Glutamatergic neuron (in vitro differentiated cells): ENCODE results near the gene TLX1. TPM values are rescaled to one million over a fixed set of nuclear protein-coding genes. Genes with fewer than 3 reads are reported as not detected.

Source experiments
- DNase-seq: peaks from one replicate; pipeline ENCODE4 v3.0.0; 2022
- H3K27ac Mint-ChIP-seq: one replicate; pipeline ENCODE4 v1.8.0; 2020; ENCODE audit warnings: mild to moderate bottlenecking, mixed read lengths, inconsistent platforms; ENCODE audit not compliant: unreplicated experiment
- H3K27me3 Mint-ChIP-seq: one replicate; pipeline ENCODE4 v1.8.0; 2020; ENCODE audit warnings: mild to moderate bottlenecking, moderate library complexity, mixed read lengths, inconsistent platforms; ENCODE audit not compliant: unreplicated experiment
- H3K36me3 Mint-ChIP-seq: one replicate; pipeline ENCODE4 v1.8.0; 2020; ENCODE audit warnings: mild to moderate bottlenecking, mixed read lengths, inconsistent platforms; ENCODE audit not compliant: unreplicated experiment
- H3K4me1 Mint-ChIP-seq: one replicate; pipeline ENCODE4 v1.8.0; 2020; ENCODE audit warnings: mild to moderate bottlenecking, low read depth, mixed read lengths, inconsistent platforms; ENCODE audit not compliant: unreplicated experiment
- H3K4me3 Mint-ChIP-seq: one replicate; pipeline ENCODE4 v1.8.0; 2020; ENCODE audit warnings: mild to moderate bottlenecking, mixed read lengths, inconsistent platforms; ENCODE audit not compliant: unreplicated experiment
- H3K9me3 Mint-ChIP-seq: one replicate; pipeline ENCODE4 v1.8.0; 2020; ENCODE audit warnings: mild to moderate bottlenecking, moderate library complexity, mixed read lengths, inconsistent platforms; ENCODE audit not compliant: unreplicated experiment
- total RNA-seq: library from RNA; stranded (reverse); fragmentation: NEBNext Ultra II Directional; extraction: Animal tissue kit (Norgen Biotek cat#: 25700); gene quantifications from one replicate; pipeline ENCODE4 v1.2.1, GENCODE V29; 2021; ENCODE audit not compliant: unreplicated experiment
- TF ChIP-seq, protein P1 (sequence below): fragments of 200-600 bp; sonication (generic); IDR thresholded peaks from one replicate; pipeline ENCODE4 v1.5.0; 2021; ENCODE audit not compliant: partially characterized antibody, unreplicated experiment

TLX1 gene
- total RNA-seq, 1 donor from 2014 or later: 14.3 TPM

DNA sequence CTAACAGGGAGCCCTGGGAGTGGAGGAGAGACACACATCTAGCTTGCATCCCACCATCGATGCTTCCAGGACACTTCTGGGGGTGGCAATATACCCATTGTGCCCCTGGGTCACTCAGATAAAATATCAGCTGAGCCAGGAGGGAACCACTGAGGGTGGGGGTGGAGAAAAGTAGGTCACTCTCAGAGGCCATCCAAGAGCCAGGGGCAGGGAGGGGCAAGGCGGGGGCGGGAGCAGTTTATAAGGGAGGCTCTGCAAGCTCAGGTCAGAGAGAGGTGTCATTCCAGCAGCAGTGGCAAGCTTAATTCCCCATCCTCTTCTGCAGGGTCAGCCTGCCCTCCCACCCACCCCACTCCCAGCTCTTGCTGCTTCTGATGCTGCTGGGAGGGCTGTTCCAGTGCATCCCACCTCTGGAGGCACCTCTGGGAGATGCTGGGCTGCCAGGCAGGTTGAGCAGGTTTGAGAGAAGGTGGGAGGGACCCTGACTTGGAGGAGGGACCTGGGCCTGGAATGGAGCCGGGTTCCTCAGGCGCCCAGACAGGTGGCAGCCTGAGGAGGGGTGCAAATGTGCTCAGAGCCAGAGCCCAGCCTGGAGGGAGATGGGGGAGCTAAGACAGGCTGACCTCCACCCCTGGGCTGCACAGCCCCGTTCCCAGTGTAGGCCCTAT lies 20.1 kb upstream of the TLX1 start:
- H3K4me1 Mint-ChIP-seq: peaks cover 17% of the 10 kb centered on the region
- DNase-seq: no peak
- H3K36me3 Mint-ChIP-seq: no peaks in the 10 kb centered on the region
- H3K27me3 Mint-ChIP-seq: peaks cover 10% of the 10 kb centered on the region
- peaks cover 4% of the 10 kb centered on the region for H3K9me3 Mint-ChIP-seq
- no peak overlapping the region for H3K4me3 Mint-ChIP-seq
- no peak overlapping the region for H3K27ac Mint-ChIP-seq
- TF ChIP-seq, protein P1, sequence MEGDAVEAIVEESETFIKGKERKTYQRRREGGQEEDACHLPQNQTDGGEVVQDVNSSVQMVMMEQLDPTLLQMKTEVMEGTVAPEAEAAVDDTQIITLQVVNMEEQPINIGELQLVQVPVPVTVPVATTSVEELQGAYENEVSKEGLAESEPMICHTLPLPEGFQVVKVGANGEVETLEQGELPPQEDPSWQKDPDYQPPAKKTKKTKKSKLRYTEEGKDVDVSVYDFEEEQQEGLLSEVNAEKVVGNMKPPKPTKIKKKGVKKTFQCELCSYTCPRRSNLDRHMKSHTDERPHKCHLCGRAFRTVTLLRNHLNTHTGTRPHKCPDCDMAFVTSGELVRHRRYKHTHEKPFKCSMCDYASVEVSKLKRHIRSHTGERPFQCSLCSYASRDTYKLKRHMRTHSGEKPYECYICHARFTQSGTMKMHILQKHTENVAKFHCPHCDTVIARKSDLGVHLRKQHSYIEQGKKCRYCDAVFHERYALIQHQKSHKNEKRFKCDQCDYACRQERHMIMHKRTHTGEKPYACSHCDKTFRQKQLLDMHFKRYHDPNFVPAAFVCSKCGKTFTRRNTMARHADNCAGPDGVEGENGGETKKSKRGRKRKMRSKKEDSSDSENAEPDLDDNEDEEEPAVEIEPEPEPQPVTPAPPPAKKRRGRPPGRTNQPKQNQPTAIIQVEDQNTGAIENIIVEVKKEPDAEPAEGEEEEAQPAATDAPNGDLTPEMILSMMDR: no peak

- H3K27me3 Mint-ChIP-seq: peaks cover 9% of the 10 kb centered on the region
- H3K4me3 Mint-ChIP-seq: no peak overlapping the region
- H3K27ac Mint-ChIP-seq: no peak overlapping the region
- H3K9me3 Mint-ChIP-seq: peaks cover 4% of the 10 kb centered on the region
- TF ChIP-seq, protein P1: no peak
- no peak for DNase-seq
- no peaks in the 10 kb centered on the region for H3K36me3 Mint-ChIP-seq
- peaks cover 15% of the 10 kb centered on the region for H3K4me1 Mint-ChIP-seq
Measured at GRCh38 chr10:101111547-101111946, 19.6 kb upstream of the TLX1 start.

DNA sequence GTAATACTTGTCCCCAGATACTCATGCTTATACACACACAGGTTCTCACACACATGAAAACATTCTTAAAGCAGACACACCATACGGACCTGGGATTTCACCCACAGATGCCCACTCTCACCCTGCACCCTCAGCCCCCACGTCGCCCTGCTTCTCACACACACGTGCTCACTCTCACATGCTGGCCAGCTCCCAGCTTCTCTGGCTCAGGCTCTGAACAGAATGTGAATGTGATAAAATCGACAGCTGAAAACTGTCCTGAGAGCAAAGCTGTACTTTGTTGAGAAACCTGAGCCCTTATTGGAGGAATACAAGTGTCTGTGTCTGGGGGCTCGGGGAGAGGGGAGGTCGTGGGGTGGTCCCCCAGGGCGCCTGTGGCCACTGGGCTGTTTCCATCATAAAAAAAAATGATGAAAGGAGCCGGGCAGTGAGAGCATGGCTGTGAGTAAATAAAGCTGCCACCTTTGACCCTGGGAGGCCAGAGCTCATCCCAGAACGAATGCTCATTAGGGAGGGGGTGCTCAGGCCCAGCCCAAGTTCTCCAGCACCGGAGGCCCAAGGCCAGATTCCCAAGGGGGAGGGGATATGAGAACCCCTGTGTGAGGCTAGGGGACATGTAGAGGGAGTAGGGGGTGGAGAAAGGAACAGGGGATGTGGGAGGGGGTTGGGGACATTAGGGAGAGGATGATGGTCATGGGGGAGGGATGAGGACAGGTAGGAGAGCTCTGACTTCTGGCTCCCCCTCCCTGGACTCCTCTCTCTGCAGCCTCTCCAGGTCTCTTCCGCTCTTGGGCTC lies 18.1 kb upstream of the TLX1 start:
- Mint-ChIP-seq H3K27me3 (peaks cover 6% of the 10 kb centered on the region), H3K4me1 (peaks cover 8% of the 10 kb centered on the region), H3K4me3 (peak overlapping the region; percentile 20), H3K9me3 (peaks cover 2% of the 10 kb centered on the region), H3K36me3 (no peaks in the 10 kb centered on the region), H3K27ac (peak overlapping the region; percentile 75)
- DNase-seq: no peak
- TF ChIP-seq, protein P1: no peak

DNA sequence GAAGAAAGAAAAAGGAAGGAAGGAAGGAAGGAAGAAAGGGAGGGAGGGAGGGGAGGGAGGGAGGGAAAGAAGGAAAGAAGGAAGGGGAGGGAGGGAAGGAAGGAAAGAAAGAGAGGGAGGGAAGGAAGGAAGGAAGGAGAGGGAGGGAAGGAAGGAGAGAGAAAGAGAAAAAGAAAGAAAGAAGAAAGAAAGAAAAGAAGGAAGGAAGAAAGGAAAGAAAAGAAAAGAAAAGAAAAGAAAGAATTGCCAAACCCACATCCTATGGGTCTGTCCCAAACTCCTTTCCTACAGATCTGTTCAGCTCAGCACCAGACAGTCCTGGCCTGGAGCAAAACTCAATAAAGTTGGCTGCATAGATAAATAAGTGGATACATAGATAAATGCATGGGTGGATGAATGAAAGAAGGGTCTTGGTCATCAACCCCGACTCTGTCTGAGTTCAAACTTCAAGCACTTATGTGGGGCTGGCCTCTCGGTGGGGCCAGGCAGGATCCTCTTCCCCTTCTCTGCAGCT lies 17.2 kb upstream of the TLX1 start:
- DNase-seq: no peak
- Mint-ChIP-seq H3K9me3 (peaks cover 3% of the 10 kb centered on the region), H3K27ac (no peak overlapping the region), H3K36me3 (no peaks in the 10 kb centered on the region), H3K27me3 (peaks cover 7% of the 10 kb centered on the region), H3K4me1 (peaks cover 8% of the 10 kb centered on the region), H3K4me3 (no peak overlapping the region)
- TF ChIP-seq, protein P1: no peak

GRCh38 chr10:101114646-101115045 lies 16.5 kb upstream of the TLX1 start:
- peaks cover 7% of the 10 kb centered on the region for H3K9me3 Mint-ChIP-seq
- H3K36me3 Mint-ChIP-seq: no peaks in the 10 kb centered on the region
- TF ChIP-seq, protein P1: no peak
- no peak overlapping the region for H3K4me3 Mint-ChIP-seq
- H3K27ac Mint-ChIP-seq: no peak overlapping the region
- DNase-seq: no peak
- H3K4me1 Mint-ChIP-seq: peaks cover 8% of the 10 kb centered on the region
- H3K27me3 Mint-ChIP-seq: peaks cover 14% of the 10 kb centered on the region
